Spleen (tissue), 11 donors: ENCODE measurements around the gene CDK11A. TPM values are rescaled to one million over a fixed set of nuclear protein-coding genes. Genes with fewer than 3 reads are reported as not detected.
"Not testable (repeated sequence)": the region's sequence is repeated elsewhere in the genome, so short reads cannot be mapped to it uniquely, and the experiment has no call there.

Experiments used
- DNase-seq: peaks from one replicate; pipeline ENCODE4 v3.0.0-alpha.2; 2020
- H3K27ac ChIP-seq, 8 donors: fragments of 200-600 bp; sonication (generic) in 7 of 8; 1 replicate in 4 of 8; 2 replicates in 4 of 8; pipeline versions ENCODE4 v1.5.0 to v1.8.0; 2016 to 2021; ENCODE audit warnings: inconsistent platforms in 4 of 8, mild to moderate bottlenecking in 4 of 8, moderate library complexity in 1 of 8
- H3K27me3 ChIP-seq, 7 donors: fragments of 200-600 bp; sonication (generic) in 6 of 7; replicated peaks in 1 of 7; 1 replicate in 4 of 7; 2 replicates in 3 of 7; pipeline versions ENCODE4 v1.5.0 to v1.8.0; 2016 to 2021; ENCODE audit warnings: inconsistent platforms in 3 of 7, mild to moderate bottlenecking in 1 of 7
- H3K36me3 ChIP-seq, 6 donors: fragments of 200-600 bp; sonication (generic) in 5 of 6; 1 replicate in 4 of 6; 2 replicates in 2 of 6; pipeline versions ENCODE4 v1.5.0 to v1.8.0; 2016 to 2021; ENCODE audit warnings: inconsistent platforms in 2 of 6
- H3K4me1 ChIP-seq, 6 donors: fragments of 200-600 bp; sonication (generic) in 5 of 6; 1 replicate in 3 of 6; 2 replicates in 3 of 6; pipeline versions ENCODE4 v1.5.0 to v1.8.0; 2016 to 2021; ENCODE audit warnings: inconsistent platforms in 3 of 6
- H3K4me3 ChIP-seq, 8 donors: fragments of 200-600 bp; sonication (generic) in 7 of 8; 1 replicate in 4 of 8; 2 replicates in 4 of 8; pipeline versions ENCODE4 v1.5.0 to v1.8.0; 2016 to 2021; ENCODE audit warnings: inconsistent platforms in 4 of 8, mild to moderate bottlenecking in 4 of 8, moderate library complexity in 2 of 8
- H3K9me3 ChIP-seq, 8 donors: fragments of 200-600 bp; sonication (generic) in 7 of 8; 1 replicate in 4 of 8; 2 replicates in 4 of 8; pipeline versions ENCODE4 v1.5.0 to v1.8.0; 2016 to 2021; ENCODE audit warnings: inconsistent platforms in 4 of 8
- POLR2A ChIP-seq, 3 donors: fragments of 450-650 bp; IDR thresholded peaks; one replicate each; pipeline ENCODE4 v1.5.1; 2017; ENCODE audit warnings: antibody characterized with exemption in 3 of 3, mild to moderate bottlenecking in 1 of 3
- POLR2AphosphoS5 ChIP-seq, 3 donors: sonication (generic); formaldehyde crosslinking; IDR thresholded peaks; one replicate each; pipeline ENCODE4 v1.5.1; 2017; ENCODE audit warnings: antibody characterized with exemption in 3 of 3
- WGBS, 5 donors: extraction: QIAGEN DNeasy Blood & Tissue Kit in 3 of 5; methylation state at CpG; one replicate each; pipeline versions ENCODE4 v1.1.5 to v1.1.7; 2013 to 2018; 5-methylcytosine and 5-hydroxymethylcytosine counted together
- intact Hi-C: fragments of 100-400 bp; cut with DNase I; formaldehyde crosslinking; loops from one replicate; pipeline ENCODE4 v1.15.0; 2023; ENCODE audit warnings: low total_unique reads
- polyA plus RNA-seq, 3 donors: library from polyadenylated mRNA; stranded (reverse); fragments of 200-250 nt; gene quantifications; one replicate each; pipeline ENCODE4 v1.2.1, GENCODE V29; 2013
- total RNA-seq, 7 donors: library from RNA; depleted of rRNA in 3 of 7; stranded (reverse); fragments of >200 nt in 3 of 7; fragmentation: NEBNext Ultra II Directional in 4 of 7; extraction: Animal tissue kit (Norgen Biotek cat#: 25700) in 4 of 7; gene quantifications; one replicate each; pipeline versions ENCODE4 v1.1.0 to v1.2.1, GENCODE V29; 2016 to 2021
- TF ChIP-seq, protein P1 (sequence below), 11 experiments: fragments of 200-600 bp in 7 of 11; fragments of 450-650 bp in 4 of 11; sonication (generic) in 4 of 11; IDR thresholded peaks in 8 of 11; conservative IDR thresholded peaks in 3 of 11; 1 replicate in 7 of 11; 2 replicates in 4 of 11; pipeline versions ENCODE4 v1.4.0 to v1.8.0; 2016 to 2021; ENCODE audit warnings: antibody characterized with exemption in 11 of 11, inconsistent platforms in 4 of 11, mild to moderate bottlenecking in 1 of 11
- donor health status: healthy with polysubstance abuse.
- donor health status: DM: no; HTN: no; CAD: no; lungs with moderate emphysema.
- donor health status: DM: no; HTN: no; CAD: no.
- donor health status: Bipolar disorder and iron deficiency.
- donor health status: healthy.
- donor health status: DM: no; HTN: no; CAD: no.
- donor health status: DM: yes; HTN: yes; CAD: no.

CDK11A gene
- total and polyA plus RNA-seq, 10 donors: 29.3 to 123 (median 75.5) TPM

DNA sequence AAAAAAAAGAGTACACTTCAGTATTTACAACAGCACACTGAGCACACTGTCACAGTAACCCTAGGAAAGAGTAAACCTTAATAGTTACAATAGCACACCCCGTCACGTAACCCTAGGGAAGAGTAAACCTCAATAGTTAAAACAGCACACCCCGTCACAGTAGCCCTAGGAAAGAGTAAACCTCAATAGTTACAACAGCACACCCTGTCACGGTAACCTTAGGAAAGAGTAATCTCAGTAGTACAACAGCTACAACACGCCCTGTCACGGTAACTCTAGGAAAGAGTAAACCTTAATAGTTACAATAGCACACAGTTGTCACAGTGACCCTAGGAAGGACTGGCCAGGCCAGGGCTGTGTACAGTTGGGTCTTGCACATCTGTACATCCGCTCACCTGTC, 3.0 kb downstream of the CDK11A start:
- Histone ChIP-seq H3K27me3 (no peaks in the 10 kb centered on the region), H3K27ac (no peak overlapping the region), H3K4me3 (no peak overlapping the region), H3K9me3 (no peaks in the 10 kb centered on the region), H3K36me3 (peaks cover 0 to 55% (median 26%) of the 10 kb centered on the region in 6 donors), H3K4me1 (peaks cover 0 to 15% (median 10%) of the 10 kb centered on the region in 6 donors)
- TF ChIP-seq POLR2AphosphoS5 (IDR thresholded peaks at IDR 0.05): no peak
- TF ChIP-seq, protein P1, sequence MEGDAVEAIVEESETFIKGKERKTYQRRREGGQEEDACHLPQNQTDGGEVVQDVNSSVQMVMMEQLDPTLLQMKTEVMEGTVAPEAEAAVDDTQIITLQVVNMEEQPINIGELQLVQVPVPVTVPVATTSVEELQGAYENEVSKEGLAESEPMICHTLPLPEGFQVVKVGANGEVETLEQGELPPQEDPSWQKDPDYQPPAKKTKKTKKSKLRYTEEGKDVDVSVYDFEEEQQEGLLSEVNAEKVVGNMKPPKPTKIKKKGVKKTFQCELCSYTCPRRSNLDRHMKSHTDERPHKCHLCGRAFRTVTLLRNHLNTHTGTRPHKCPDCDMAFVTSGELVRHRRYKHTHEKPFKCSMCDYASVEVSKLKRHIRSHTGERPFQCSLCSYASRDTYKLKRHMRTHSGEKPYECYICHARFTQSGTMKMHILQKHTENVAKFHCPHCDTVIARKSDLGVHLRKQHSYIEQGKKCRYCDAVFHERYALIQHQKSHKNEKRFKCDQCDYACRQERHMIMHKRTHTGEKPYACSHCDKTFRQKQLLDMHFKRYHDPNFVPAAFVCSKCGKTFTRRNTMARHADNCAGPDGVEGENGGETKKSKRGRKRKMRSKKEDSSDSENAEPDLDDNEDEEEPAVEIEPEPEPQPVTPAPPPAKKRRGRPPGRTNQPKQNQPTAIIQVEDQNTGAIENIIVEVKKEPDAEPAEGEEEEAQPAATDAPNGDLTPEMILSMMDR (IDR thresholded peaks at IDR 0.05 in 8 of 11, conservative IDR thresholded peaks at IDR 0.05 in 3 of 11): no peak
- no peak for TF ChIP-seq POLR2A (IDR thresholded peaks at IDR 0.05)
- 71 to 83% (median 79%) methylated on average over 7 of the region's 7 CpGs for WGBS, 5 donors
- intact Hi-C loops: loop anchor here (10.0 kb wide), 1 partner anchor 56 kb away; no protein-coding TSS in a partner anchor
- no peak for DNase-seq

DNA sequence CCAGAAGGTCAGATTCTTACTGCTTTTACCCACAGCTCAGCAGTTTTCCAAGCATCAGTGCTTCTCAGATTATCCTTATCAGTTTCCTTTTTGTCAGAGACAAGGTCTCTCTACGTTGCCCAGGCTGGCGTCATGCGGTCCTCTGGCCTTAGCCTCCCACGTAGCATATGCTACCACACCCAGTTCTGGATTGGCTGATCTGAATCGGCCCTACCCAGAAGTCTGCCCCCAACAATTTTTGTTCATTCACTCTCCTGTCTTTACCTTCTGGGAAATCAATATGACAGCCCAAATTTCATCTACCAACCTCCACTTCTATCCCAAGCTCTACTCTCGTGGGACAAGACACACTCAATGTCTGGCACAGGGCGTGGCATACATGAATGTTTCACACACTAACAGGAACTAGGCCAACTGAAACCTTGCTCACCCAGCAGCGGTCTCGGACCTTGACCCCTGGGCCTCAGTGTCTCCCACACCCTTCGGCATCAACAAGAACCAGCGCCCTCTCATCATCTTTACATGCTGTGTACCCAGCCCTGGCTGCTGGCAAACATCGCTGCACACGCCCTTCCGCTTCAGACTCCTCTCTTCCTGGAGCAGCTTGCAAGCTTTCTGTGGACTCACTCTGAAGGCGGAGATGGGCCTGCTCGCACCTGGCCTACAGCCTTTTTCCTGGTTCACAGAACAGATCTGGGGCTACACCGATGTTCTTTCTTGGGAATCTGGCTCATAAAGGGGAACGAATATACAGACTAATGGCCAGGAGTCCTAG, 8.9 kb downstream of the CDK11A start:
- peak overlapping the region in 5 of 8 donors; percentile 21 to 64 (median 41) for H3K27ac ChIP-seq
- H3K9me3 ChIP-seq, H3K27me3 ChIP-seq, H3K4me3 ChIP-seq, intact Hi-C loops, H3K4me1 ChIP-seq, DNase-seq: not testable (repeated sequence)
- TF ChIP-seq POLR2AphosphoS5 (IDR thresholded peaks at IDR 0.05): peak in 1 of 3 donors; percentile 15
- 75 to 84% (median 82%) methylated on average over 8 to 15 of the region's 18 CpGs for WGBS, 5 donors
- H3K36me3 ChIP-seq: peaks cover 0 to 59% (median 20%) of the 10 kb centered on the region in 6 donors

DNA sequence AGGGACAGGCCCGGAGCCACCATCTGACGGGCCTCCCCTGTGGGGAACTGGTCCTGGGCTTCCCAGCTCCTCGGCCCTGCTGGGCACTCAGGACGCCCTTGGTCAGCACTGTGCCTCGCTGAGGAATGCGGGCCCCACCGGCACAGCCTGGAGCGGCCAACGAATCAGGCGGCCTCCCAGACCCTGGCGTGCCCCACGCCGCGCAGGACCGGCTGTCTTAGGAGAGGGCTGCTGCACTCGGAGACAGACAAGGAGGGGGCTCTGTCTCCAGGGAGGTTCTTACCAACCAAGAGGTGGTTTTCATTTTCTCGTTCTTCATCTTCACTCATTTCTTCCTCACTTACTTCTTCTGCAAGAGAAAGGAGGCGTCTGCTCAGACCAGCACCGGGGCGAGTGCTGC, 16.3 kb downstream of the CDK11A start:
- H3K9me3 ChIP-seq, intact Hi-C loops, H3K4me1 ChIP-seq, DNase-seq, H3K27ac ChIP-seq, H3K27me3 ChIP-seq, H3K4me3 ChIP-seq: not testable (repeated sequence)
- H3K36me3 ChIP-seq: peaks cover 0 to 52% (median 24%) of the 10 kb centered on the region in 6 donors
- 96 to 100% (median 96%) methylated on average over 1 to 16 of the region's 20 CpGs; no CpG with 5 or more reads in 2 of the 5 donors for WGBS, 5 donors

DNA sequence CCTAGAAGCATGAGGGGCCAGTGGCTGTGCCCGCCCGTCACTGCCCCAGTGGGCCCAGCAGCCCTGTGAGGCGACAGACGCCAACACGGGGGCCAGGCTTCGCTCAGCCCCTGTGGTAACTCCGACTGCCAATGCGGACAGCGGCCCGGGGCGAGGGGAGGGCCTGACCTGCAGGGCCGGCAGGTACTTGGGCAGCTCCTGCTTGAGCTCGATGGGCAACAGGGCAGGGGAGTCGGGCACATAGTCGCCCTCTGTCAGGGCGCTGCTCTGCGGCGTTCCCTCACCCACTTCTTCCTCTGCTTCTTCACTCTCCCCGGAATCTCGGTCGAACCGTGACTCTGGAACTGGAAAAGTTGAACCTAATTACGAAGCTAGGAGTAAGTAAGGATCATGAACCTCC, 16.9 kb downstream of the CDK11A start:
- WGBS, 5 donors: 91 to 100% (median 100%) methylated on average over 2 to 20 of the region's 23 CpGs; no CpG with 5 or more reads in 1 of the 5 donors
- not testable (repeated sequence) for H3K9me3 ChIP-seq

DNA sequence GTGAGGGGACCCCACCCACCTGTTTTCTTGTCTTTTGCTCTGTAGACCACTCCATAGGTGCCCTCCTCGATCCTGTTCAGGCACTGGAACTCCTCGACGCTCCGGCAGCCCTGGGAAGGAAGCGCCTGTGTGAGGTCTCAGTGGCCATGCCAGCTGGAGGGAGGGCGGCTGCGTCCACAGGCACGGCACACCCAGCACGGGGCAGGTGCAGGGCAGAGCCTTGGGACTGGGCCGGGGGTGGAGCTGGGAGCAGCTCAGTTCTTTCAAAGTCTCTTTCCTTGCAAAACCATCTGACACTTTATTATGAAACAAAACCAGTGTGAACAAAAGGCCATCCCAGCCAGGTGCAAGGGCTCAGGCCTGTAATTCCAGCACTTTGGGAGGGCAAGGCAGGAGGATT, 18.5 kb downstream of the CDK11A start:
- peaks cover 0 to 49% (median 24%) of the 10 kb centered on the region in 6 donors for H3K36me3 ChIP-seq
- WGBS, 5 donors: 96 to 100% (median 100%) methylated on average over 3 to 5 of the region's 10 CpGs; no CpG with 5 or more reads in 2 of the 5 donors
- intact Hi-C loops: not testable (repeated sequence)

More for the DNA sequence above, 16.9 kb downstream of the CDK11A start:
- H3K36me3 ChIP-seq: peaks cover 0 to 52% (median 24%) of the 10 kb centered on the region in 6 donors
- H3K4me3 ChIP-seq, H3K27ac ChIP-seq, DNase-seq, H3K27me3 ChIP-seq, intact Hi-C loops, H3K4me1 ChIP-seq: not testable (repeated sequence)

DNA sequence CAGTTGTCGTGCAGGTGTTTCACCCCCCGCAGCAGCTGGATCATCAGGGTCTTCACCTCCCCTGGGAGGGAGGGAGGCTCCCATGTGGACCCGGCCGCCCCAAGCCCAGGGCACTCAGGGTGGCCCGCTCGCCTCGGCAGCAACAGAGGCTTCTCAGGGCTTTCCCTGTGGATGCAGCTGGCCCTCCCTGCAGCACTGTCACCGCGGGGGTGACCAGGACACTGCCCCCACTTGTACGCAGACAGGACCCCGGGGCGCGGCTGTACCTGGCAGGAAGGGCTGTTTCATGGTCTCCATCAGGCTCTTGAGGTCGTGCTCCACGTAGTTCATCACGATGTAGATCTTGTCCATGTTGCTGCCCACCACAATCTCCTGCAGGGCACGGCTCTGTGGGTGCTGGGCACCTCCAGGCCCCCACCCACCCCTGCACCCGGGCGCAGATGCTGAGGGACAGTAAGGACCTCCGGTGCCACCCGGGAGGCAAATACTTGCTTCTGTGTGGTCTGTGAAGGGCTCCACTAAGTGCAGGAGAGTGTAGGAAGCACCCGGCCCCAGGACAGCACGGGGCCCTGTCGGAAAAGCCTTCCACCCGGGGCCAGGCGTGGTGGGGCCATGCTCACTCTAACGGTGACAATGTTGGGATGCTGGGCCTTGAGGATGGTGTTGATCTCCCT, 19.7 kb downstream of the CDK11A start:
- intact Hi-C loops, H3K27ac ChIP-seq, H3K27me3 ChIP-seq, H3K4me3 ChIP-seq, DNase-seq, H3K9me3 ChIP-seq, H3K4me1 ChIP-seq: not testable (repeated sequence)
- H3K36me3 ChIP-seq: peaks cover 0 to 49% (median 24%) of the 10 kb centered on the region in 6 donors
- 87 to 98% (median 94%) methylated on average over 3 to 27 of the region's 27 CpGs for WGBS, 5 donors

More for the DNA sequence above, 18.5 kb downstream of the CDK11A start:
- H3K9me3 ChIP-seq, H3K4me3 ChIP-seq, H3K27ac ChIP-seq, DNase-seq, H3K4me1 ChIP-seq, H3K27me3 ChIP-seq: not testable (repeated sequence)
